Natural killer cell (primary cell): Measurements from ENCODE around the gene STAG1. TPM values are rescaled to one million over a fixed set of nuclear protein-coding genes. Genes with fewer than 3 reads are reported as not detected.
A peak's percentile ranks its signal among the peaks of the same experiment; 100 is the strongest.
"Not testable (repeated sequence)": the region's sequence is repeated elsewhere in the genome, so short reads cannot be mapped to it uniquely, and the experiment has no call there.

ENCODE experiments used
- ATAC-seq, 3 donors: fragments of 150-1000 bp in 2 of 3; fragments of 200-7000 bp in 1 of 3; cut with Tn5 transposase; 1 replicate in 1 of 3; 2 replicates in 2 of 3; pipeline ENCODE4 v1.10.0; 2021; ENCODE audit warnings: mild to moderate bottlenecking in 2 of 3, moderate library complexity in 2 of 3
- DNase-seq, 2 donors: peaks; one replicate each; pipeline versions ENCODE4 v3.0.0 to v3.0.0-alpha.2; 2013 to 2021; ENCODE audit warnings: mixed read lengths in 1 of 2
- H3K27ac ChIP-seq: one replicate; pipeline ENCODE4 v1.5.1; 2013; ENCODE audit warnings: mild to moderate bottlenecking, low read length
- H3K27me3 ChIP-seq: one replicate; pipeline ENCODE4 v1.6.1; 2013; ENCODE audit warnings: low read length; ENCODE audit not compliant: control insufficient read depth, insufficient read depth
- H3K36me3 ChIP-seq: one replicate; pipeline ENCODE4 v1.6.1; 2013; ENCODE audit warnings: low read length; ENCODE audit not compliant: control insufficient read depth, insufficient read depth
- H3K4me1 ChIP-seq: one replicate; pipeline ENCODE4 v1.6.1; 2013; ENCODE audit warnings: low read length; ENCODE audit not compliant: control insufficient read depth, insufficient read depth
- H3K4me3 ChIP-seq: one replicate; pipeline ENCODE4 v1.5.1; 2013; ENCODE audit warnings: low read length
- H3K9me3 ChIP-seq: one replicate; pipeline ENCODE4 v1.6.1; 2013; ENCODE audit warnings: low read length; ENCODE audit not compliant: control insufficient read depth, insufficient read depth
- H3K27ac Mint-ChIP-seq, 2 donors: one replicate each; pipeline ENCODE4 v1.8.0; 2022; ENCODE audit warnings: mild to moderate bottlenecking in 2 of 2, mixed read lengths in 2 of 2, moderate library complexity in 1 of 2
- H3K27me3 Mint-ChIP-seq, 2 donors: one replicate each; pipeline ENCODE4 v1.8.0; 2022; ENCODE audit warnings: low read depth in 2 of 2, mixed read lengths in 2 of 2
- H3K36me3 Mint-ChIP-seq: one replicate; pipeline ENCODE4 v1.8.0; 2022; ENCODE audit warnings: mixed read lengths
- H3K4me1 Mint-ChIP-seq, 2 donors: one replicate each; pipeline ENCODE4 v1.8.0; 2022; ENCODE audit warnings: mixed read lengths in 2 of 2
- H3K4me3 Mint-ChIP-seq: one replicate; pipeline ENCODE4 v1.8.0; 2022; ENCODE audit warnings: mild to moderate bottlenecking, moderate library complexity, mixed read lengths
- H3K9me3 Mint-ChIP-seq, 2 donors: one replicate each; pipeline ENCODE4 v1.8.0; 2022; ENCODE audit warnings: mixed read lengths in 2 of 2
- CTCF ChIP-seq: fragments of 200-600 bp; IDR thresholded peaks from one replicate; pipeline ENCODE4 v1.8.0; 2022; ENCODE audit warnings: antibody characterized with exemption
- WGBS: methylation state at CpG from one replicate; pipeline ENCODE4 v1.1.7; 2013; ENCODE audit warnings: missing lambda C conversion rate; ENCODE audit not compliant: insufficient coverage; 5-methylcytosine and 5-hydroxymethylcytosine counted together
- intact Hi-C: fragments of 100-400 bp; cut with micrococcal nuclease; formaldehyde crosslinking; loops from one replicate; pipeline ENCODE4 v1.14.2; 2022
- total RNA-seq, 4 donors: library from RNA; stranded (reverse); fragments of 120-200 nt in 1 of 4; gene quantifications; one replicate each; pipeline versions ENCODE4 v1.2.3 to v1.2.4, GENCODE V29; 2013 to 2022

The STAG1 gene
- total RNA-seq, 3 donors from 2014 or later (not counting 1 experiment from before 2014, with no cell fraction given), result 55.1 to 66.2 (median 60.3) TPM

GRCh38 chr3:136671921-136672320 is 80.3 kb downstream of the STAG1 start:
- TF ChIP-seq CTCF, result no peak
- ATAC-seq (no peak), DNase-seq (no peak)
- H3K4me1 ChIP-seq, result peaks cover 2% of the 10 kb centered on the region
- H3K27ac ChIP-seq, result no peak overlapping the region
- Mint-ChIP-seq H3K27ac (peak overlapping the region; percentile 81 to 83), H3K9me3 (no peaks in the 10 kb centered on the region), H3K4me1 (peaks cover 47 to 70% of the 10 kb centered on the region in 2 donors), H3K36me3 (no peaks in the 10 kb centered on the region), H3K27me3 (no peaks in the 10 kb centered on the region), H3K4me3 (peak overlapping the region; percentile 13)
- intact Hi-C loops, result no loop called here
- H3K4me3 ChIP-seq, result no peak overlapping the region
- no peaks in the 10 kb centered on the region for H3K36me3 ChIP-seq
- no peaks in the 10 kb centered on the region for H3K9me3 ChIP-seq
- no peaks in the 10 kb centered on the region for H3K27me3 ChIP-seq

GRCh38 chr3:136670166-136670565 is 82.0 kb downstream of the STAG1 start:
- 100% methylated on average over 1 of the region's 1 CpG for WGBS
- Mint-ChIP-seq H3K9me3 (no peaks in the 10 kb centered on the region), H3K36me3 (no peaks in the 10 kb centered on the region), H3K4me3 (no peak overlapping the region), H3K4me1 (peaks cover 53 to 67% of the 10 kb centered on the region in 2 donors), H3K27me3 (no peaks in the 10 kb centered on the region), H3K27ac (no peak overlapping the region)
- intact Hi-C loops, result no loop called here
- Histone ChIP-seq H3K36me3 (no peaks in the 10 kb centered on the region), H3K9me3 (no peaks in the 10 kb centered on the region), H3K27ac (no peak overlapping the region), H3K4me1 (peaks cover 2% of the 10 kb centered on the region), H3K27me3 (no peaks in the 10 kb centered on the region), H3K4me3 (no peak overlapping the region)
- DNase-seq (no peak), ATAC-seq (no peak)
- no peak for TF ChIP-seq CTCF

- Histone ChIP-seq H3K4me3 (no peak overlapping the region), H3K36me3 (no peaks in the 10 kb centered on the region), H3K4me1 (no peaks in the 10 kb centered on the region), H3K27ac (no peak overlapping the region), H3K27me3 (no peaks in the 10 kb centered on the region), H3K9me3 (no peaks in the 10 kb centered on the region)
- no CpG with 5 or more reads among the region's 2 CpGs for WGBS
- no peaks in the 10 kb centered on the region for H3K9me3 Mint-ChIP-seq
- H3K4me1 Mint-ChIP-seq, result peaks cover 49 to 60% of the 10 kb centered on the region in 2 donors
- ATAC-seq (no peak), DNase-seq (no peak)
- H3K4me3 Mint-ChIP-seq, result no peak overlapping the region
- no peaks in the 10 kb centered on the region for H3K27me3 Mint-ChIP-seq
- H3K36me3 Mint-ChIP-seq, result no peaks in the 10 kb centered on the region
- peak overlapping the region in 1 of 2 donors; percentile 17 for H3K27ac Mint-ChIP-seq
- intact Hi-C loops, result no loop called here
- TF ChIP-seq CTCF, result no peak
These were observed 85.1 kb downstream of the STAG1 start for GRCh38 chr3:136667081-136667480.

DNA sequence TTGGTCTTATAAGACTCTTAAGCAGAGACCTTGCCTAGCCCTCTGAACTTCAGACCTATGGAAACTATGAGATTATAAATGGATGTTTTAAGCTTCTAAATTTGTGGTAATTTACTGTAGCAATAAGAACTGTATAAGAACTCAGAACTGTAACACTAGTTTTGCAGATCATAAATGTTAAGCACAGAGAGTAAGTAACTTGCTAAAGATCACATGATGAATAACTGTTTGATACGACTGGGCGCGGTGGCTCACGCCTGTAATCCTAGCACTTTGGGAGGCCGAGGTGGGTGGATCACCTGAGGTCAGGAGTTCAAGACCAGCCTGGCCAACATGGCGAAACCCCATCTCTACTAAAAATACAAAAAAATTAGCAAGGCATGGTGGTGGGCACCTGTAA is 85.9 kb downstream of the STAG1 start:
- H3K27ac ChIP-seq, H3K27me3 Mint-ChIP-seq, H3K27me3 ChIP-seq, H3K4me1 ChIP-seq, H3K36me3 Mint-ChIP-seq, H3K9me3 Mint-ChIP-seq, H3K36me3 ChIP-seq, H3K9me3 ChIP-seq, H3K4me3 ChIP-seq, DNase-seq, ATAC-seq, intact Hi-C loops: not testable (repeated sequence)
- peak overlapping the region; percentile 30 to 64 for H3K27ac Mint-ChIP-seq
- peak overlapping the region; percentile 31 for H3K4me3 Mint-ChIP-seq
- 98% methylated on average over 5 of the region's 6 CpGs for WGBS
- H3K4me1 Mint-ChIP-seq, result peaks cover 49 to 56% of the 10 kb centered on the region in 2 donors
